GM23338 (cell line): ENCODE measurements around the gene NCOA4.

Source experiments
- CREB1 ChIP-seq: fragments of 250-450 bp; sonication (Bioruptor Pico); IDR thresholded peaks from 2 replicates; pipeline ENCODE4 v1.5.0; 2020; ENCODE audit warnings: low read depth, mild to moderate bottlenecking, moderate library complexity
- EZH2 ChIP-seq: fragments of 200-600 bp; sonication (generic); IDR thresholded peaks from one replicate; pipeline ENCODE4 v1.8.0; 2017; ENCODE audit warnings: antibody characterized with exemption, mild to moderate bottlenecking, low read depth; ENCODE audit not compliant: unreplicated experiment
- EZH2phosphoT487 ChIP-seq: fragments of 200-600 bp; sonication (generic); IDR thresholded peaks from one replicate; pipeline ENCODE4 v1.8.1; 2018; ENCODE audit warnings: antibody characterized with exemption; ENCODE audit not compliant: unreplicated experiment
- JUNB ChIP-seq: IDR thresholded peaks from one replicate; pipeline ENCODE4 v1.6.1; 2016; ENCODE audit warnings: antibody characterized with exemption; ENCODE audit not compliant: unreplicated experiment
- NANOG ChIP-seq: IDR thresholded peaks from 2 replicates; pipeline ENCODE4 v1.6.1; 2016; ENCODE audit warnings: antibody characterized with exemption, borderline replicate concordance
- POLR2AphosphoS5 ChIP-seq: IDR thresholded peaks from 2 replicates; pipeline ENCODE4 v1.6.1; 2016; ENCODE audit warnings: antibody characterized with exemption, low read depth
- ZNF331 ChIP-seq: fragments of 250-450 bp; sonication (Bioruptor Pico); IDR thresholded peaks from 2 replicates; pipeline ENCODE4 v1.5.0; 2020; ENCODE audit warnings: low read depth, mild to moderate bottlenecking, moderate library complexity
- TF ChIP-seq, protein P1 (sequence below), 2 experiments: fragments of 200-600 bp in 1 of 2; sonication (generic) in 1 of 2; conservative IDR thresholded peaks; 2 replicates each; pipeline versions ENCODE4 v1.5.1 to v1.6.1; 2016 to 2017; ENCODE audit warnings: antibody characterized with exemption in 2 of 2, low read depth in 2 of 2, mild to moderate bottlenecking in 2 of 2, moderate library complexity in 1 of 2
- TF ChIP-seq, protein P2 (sequence below): IDR thresholded peaks from one replicate; pipeline ENCODE4 v1.6.1; 2018; ENCODE audit warnings: antibody characterized with exemption; ENCODE audit not compliant: unreplicated experiment
- TF ChIP-seq, protein P3 (sequence below): IDR thresholded peaks from 2 replicates; pipeline ENCODE4 v1.6.1; 2016; ENCODE audit warnings: antibody characterized with exemption

DNA sequence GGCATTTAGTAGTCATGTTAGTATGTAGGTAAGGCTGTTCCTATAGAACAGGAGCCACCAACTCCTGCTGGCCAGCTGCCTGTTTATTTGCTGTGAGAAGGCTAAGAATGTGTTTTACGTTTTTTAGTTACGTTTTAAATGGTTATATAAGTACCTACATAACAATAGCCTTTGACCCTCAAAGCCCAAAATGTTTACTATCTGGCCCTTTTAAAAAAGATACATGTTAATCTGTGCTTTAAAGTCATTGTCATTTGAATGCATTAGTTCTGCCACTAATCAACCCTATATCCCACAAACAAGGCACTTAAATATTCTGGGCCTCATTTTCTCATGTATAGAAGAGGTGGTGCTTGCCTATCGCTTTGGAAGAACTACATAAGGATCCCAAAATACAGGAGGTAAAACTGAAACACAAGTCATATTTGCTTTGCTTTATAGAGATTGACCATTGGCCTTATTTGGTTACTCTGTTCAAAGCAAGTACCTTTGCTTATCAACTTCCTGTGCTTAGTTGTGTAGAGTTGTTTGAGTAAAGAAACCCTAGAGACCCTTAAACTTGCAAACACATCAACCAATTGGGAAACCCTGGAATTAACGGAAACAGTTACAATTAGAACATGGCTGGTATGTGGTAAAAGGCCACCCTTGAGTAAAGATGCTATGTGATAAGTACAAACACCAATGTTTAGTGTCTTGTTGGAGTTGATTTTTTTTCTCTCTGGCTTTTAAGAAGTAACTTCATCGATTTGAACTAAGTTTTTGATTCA is 32.2 kb downstream of the NCOA4 start:
- TF ChIP-seq, protein P1, sequence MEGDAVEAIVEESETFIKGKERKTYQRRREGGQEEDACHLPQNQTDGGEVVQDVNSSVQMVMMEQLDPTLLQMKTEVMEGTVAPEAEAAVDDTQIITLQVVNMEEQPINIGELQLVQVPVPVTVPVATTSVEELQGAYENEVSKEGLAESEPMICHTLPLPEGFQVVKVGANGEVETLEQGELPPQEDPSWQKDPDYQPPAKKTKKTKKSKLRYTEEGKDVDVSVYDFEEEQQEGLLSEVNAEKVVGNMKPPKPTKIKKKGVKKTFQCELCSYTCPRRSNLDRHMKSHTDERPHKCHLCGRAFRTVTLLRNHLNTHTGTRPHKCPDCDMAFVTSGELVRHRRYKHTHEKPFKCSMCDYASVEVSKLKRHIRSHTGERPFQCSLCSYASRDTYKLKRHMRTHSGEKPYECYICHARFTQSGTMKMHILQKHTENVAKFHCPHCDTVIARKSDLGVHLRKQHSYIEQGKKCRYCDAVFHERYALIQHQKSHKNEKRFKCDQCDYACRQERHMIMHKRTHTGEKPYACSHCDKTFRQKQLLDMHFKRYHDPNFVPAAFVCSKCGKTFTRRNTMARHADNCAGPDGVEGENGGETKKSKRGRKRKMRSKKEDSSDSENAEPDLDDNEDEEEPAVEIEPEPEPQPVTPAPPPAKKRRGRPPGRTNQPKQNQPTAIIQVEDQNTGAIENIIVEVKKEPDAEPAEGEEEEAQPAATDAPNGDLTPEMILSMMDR (conservative IDR thresholded peaks at IDR 0.05; ENCODE audit: low read depth in 2 of 2), result no peak
- TF ChIP-seq EZH2 (no peak), EZH2phosphoT487 (no peak), CREB1 (CRISPR knock-in tag) (no peak), JUNB (no peak), POLR2AphosphoS5 (no peak), NANOG (no peak; the same call in 1 of the 2 replicates), ZNF331 (CRISPR knock-in tag) (no peak)
- TF ChIP-seq, protein P2, sequence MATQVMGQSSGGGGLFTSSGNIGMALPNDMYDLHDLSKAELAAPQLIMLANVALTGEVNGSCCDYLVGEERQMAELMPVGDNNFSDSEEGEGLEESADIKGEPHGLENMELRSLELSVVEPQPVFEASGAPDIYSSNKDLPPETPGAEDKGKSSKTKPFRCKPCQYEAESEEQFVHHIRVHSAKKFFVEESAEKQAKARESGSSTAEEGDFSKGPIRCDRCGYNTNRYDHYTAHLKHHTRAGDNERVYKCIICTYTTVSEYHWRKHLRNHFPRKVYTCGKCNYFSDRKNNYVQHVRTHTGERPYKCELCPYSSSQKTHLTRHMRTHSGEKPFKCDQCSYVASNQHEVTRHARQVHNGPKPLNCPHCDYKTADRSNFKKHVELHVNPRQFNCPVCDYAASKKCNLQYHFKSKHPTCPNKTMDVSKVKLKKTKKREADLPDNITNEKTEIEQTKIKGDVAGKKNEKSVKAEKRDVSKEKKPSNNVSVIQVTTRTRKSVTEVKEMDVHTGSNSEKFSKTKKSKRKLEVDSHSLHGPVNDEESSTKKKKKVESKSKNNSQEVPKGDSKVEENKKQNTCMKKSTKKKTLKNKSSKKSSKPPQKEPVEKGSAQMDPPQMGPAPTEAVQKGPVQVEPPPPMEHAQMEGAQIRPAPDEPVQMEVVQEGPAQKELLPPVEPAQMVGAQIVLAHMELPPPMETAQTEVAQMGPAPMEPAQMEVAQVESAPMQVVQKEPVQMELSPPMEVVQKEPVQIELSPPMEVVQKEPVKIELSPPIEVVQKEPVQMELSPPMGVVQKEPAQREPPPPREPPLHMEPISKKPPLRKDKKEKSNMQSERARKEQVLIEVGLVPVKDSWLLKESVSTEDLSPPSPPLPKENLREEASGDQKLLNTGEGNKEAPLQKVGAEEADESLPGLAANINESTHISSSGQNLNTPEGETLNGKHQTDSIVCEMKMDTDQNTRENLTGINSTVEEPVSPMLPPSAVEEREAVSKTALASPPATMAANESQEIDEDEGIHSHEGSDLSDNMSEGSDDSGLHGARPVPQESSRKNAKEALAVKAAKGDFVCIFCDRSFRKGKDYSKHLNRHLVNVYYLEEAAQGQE, result no peak
- TF ChIP-seq, protein P3, sequence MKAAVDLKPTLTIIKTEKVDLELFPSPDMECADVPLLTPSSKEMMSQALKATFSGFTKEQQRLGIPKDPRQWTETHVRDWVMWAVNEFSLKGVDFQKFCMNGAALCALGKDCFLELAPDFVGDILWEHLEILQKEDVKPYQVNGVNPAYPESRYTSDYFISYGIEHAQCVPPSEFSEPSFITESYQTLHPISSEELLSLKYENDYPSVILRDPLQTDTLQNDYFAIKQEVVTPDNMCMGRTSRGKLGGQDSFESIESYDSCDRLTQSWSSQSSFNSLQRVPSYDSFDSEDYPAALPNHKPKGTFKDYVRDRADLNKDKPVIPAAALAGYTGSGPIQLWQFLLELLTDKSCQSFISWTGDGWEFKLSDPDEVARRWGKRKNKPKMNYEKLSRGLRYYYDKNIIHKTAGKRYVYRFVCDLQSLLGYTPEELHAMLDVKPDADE, result no peak
